ENCODE data around the gene CEMIP2.
"Not testable (repeated sequence)": the region's sequence is repeated elsewhere in the genome, so short reads cannot be mapped to it uniquely, and the experiment has no call there.

CEMIP2 gene

DNA sequence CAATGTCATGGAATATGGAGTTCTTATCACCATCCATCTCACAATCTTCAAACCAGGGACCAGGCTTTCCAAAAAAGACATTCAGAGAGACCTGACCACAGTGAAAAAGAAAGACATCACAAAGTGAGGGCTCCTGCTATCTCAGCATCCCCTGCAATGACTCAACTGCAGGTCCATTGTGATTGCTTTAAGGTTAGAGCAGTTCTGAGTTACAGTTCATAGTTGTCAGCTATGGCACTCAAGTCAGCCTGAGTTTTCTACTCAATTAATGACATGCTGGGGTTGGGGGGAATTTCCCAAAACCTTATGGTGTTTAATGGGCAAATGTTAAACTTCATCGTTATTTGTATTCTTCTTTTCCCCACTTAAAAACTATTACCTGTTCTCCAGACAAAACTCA is 58.9 kb downstream of the CEMIP2 start:
- no peak for DNase-seq (ENCODE audit: low read depth in 2 of 2)

DNA sequence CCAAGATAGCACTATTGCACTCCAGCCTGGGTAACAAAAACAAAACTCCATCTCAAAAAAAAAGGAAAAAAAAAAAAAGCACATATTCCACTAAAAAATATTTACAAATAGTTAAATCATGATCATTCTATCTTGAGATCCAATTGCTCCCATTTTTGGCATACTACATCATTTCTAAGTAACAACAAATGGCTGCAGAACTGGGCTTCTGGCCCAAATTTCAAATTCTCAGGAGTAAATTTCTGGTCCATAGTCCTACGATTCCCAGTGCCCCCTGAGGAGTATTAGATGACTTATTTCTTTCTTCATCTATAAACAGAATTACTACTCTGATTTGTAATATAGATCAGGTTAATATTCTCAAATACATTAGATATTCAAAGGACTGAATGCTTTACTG is 62.1 kb downstream of the CEMIP2 start:
- DNase-seq (ENCODE audit: low read depth in 2 of 2) = no peak

DNA sequence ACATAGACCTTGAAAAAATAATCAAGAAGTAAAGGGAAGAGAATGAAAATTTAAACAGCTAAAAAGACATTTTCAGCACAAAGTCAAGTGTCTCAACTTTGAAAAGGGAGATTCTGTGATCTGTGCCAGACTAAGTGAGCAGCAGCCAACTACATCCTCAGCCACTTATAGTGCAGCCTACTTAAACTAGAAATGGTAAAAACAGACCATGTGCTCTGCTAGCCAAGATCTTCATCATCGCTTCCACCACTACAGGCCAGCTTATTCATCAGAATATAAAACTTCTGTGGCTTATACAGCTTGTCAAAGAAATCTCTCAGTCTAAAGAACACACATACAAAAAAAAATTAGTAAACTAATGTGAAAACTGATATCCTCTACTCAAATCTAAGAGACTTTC is 63.5 kb downstream of the CEMIP2 start:
- DNase-seq (ENCODE audit: low read depth in 2 of 2) = no peak

DNA sequence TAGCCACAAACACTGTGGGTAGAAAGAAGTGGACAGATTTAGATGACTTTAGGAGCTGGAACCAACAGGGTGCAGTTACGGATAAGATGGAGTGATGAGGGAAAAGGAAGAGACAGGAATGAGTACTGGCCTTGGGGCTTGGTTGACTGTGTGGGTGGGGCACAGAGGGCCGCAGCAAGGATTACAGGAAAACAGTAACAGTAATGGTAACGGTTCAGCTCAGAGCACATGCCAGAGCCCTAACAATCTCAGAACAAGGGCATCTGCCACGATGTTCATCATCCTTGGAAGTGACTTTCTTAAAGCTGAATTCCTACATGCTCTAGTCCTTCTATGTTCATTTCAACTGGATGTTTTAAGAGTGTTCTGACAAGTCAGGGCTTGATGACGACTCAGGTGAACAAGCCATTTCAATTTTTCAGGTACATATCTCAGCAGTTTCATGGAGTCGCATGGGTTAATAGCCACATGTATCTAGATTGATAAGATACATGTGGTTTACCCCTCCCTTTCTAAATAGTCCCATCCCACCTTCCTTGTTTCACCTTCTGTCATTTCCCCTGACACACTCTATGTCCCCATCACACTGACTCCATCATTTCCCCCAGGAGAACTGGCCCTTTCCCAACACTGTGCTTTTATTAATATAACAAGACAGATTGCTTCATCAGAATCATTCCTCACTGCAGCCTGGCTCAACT is 65.0 kb downstream of the CEMIP2 start:
- no peak for DNase-seq (ENCODE audit: low read depth in 2 of 2)

DNA sequence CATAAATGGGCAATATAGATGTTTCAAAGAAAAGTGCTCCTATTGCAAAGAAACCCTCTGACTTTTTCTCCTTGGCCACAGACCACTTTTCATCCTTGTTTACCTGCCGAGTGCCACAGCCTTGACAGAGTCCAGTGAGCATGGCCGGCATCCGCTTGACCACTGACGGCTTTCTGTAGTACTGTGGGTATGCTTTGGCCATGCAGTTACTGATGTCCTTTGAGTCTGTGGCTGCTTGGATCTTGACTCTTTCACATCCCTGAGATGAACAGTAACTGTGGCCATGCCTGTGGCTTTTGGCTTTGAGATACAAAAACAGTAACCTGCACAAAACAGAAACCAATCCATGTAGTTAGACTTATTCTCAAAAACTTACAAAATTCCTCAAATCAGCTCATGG is 70.4 kb downstream of the CEMIP2 start:
- no peak for DNase-seq (ENCODE audit: low read depth in 2 of 2)

DNA sequence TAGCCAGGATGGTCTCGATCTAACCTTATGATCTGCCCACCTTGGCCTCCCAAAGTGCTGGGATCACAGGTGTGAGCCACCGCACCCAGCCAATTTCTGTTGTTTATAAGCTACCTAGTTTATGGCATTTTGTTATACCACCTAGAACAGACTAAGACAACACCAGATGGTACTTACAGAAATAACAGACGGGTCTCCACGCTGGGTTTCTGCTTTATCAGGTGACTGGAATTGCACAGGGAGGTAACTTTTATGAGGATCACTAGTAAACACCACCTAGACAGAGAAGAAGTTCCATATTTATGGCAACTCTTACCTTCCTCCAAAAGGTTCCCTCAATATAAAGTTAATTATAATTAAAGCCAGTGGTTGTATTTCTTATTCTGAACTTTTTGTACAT is 74.0 kb downstream of the CEMIP2 start:
- DNase-seq (ENCODE audit: low read depth in 2 of 2) = no peak

DNA sequence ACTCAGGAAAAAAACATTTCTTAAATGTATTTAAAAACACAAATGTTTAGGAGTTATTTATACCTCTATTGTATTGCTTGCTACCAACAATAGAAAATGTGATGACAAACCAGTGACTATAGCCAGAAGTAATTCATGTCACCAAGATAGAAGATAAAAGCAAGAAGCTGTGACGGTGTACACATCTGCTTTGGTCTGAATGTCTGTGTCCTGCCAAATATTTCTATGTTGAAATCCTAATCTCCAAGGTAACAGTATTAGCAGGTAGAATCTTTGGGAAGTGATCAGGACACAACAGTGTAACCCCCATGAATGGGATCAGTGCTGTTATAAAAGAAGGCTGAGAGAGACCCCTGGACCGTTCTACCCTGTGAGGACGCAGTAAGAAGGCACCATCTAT is 74.7 kb downstream of the CEMIP2 start:
- DNase-seq (ENCODE audit: low read depth in 2 of 2) = no peak

DNA sequence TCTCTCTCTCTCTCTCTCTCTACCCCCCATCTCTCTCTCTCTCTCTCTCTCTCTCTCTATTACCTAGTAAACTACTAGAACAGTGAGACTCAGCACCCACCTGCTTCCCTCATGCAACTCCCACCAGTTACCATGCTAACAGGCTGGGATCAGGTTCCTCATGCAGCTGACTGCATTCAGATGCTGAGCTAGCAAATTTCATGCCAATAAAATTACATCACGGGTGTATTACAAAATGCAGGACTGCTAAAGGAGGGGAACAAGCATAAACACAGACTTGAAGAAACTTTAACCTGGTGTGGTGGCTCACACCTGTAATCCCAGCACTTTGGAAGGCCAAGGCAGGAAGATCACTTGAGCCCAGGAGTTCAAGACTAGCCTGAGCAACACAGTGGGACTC is 76.0 kb downstream of the CEMIP2 start:
- DNase-seq (ENCODE audit: low read depth in 2 of 2) = no peak

DNA sequence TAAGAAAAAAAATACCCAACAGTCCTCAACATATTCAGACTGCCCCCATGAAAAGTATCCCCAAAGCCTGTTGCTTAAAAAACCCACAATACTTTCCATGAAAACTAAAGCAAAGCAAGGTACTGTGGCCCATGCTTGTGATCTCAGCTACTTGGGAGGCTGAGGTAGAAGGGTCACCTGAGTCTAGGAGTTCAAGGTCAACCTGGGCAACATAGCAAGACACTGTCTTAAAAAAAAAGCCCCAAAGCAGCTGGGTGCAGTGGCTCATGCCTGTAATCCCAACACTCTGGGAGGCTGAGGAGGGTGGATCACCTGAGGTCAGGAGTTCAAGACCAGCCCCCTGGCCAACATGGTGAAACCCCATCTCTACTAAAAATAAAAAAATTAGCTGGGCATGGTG is 76.7 kb downstream of the CEMIP2 start:
- not testable (repeated sequence) for DNase-seq (ENCODE audit: low read depth in 2 of 2)

DNA sequence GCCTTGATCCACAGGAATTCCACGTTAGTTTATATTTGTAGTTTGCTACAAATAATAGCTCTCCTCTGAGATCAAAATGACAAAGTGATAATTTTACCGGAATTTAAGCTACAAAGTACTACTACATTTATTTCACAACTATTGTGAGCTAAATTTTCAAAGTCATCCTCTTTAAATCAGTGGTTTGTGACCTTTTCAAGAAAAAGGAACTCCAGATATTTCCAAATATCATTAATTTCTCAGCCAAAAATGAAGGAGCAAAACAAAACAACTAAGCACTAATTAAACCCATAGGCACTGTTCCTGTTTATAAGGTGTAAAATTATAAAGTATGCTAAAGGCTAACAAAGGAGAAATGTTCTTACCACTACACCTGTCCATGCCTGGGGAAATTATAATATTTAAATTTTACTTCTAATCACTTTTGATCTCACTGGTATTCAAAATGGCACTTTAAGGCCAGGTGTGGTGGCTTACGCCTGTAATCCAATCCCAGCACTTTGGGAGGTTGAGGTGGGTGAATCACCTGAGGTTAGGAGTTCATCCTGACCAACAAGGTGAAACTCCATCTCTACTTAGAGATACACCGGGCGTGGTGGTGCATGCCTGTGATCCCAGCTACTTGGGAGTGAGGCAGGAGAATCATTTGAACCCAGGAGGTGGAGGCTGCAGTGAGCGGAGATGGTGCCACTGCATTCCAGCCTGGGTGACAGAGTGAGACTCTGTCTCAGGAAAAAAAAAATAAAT is 77.5 kb downstream of the CEMIP2 start:
- no peak for DNase-seq (ENCODE audit: low read depth in 2 of 2)

DNA sequence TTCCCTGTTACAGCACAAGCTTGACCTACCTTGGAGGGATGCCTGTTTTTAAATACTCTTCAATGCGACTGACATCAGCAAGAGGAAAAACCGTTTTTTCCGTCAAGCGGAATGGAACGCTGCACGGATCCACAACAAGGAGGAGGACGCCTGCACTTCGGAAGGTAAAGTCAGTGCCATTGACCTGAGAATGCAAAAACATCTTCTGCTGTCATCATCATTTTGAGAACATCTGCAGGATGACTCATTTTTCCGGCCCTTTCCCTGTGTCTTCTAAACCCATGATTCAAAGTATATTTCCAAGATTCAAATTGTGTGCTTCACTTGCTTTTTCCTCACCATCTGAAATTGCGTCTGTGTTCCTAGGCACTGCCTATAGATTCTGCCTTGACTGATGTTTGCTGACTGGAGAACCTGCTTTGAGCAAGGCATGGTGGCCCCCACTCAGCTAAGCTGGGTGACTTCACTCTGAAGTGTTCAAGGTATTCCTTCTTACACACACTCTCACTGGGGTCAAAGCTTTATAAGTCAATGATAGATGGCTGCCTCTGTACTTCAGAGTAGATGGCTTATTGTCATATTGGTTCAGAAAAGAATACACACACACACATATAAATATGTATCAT is 78.1 kb downstream of the CEMIP2 start:
- no peak for DNase-seq (ENCODE audit: low read depth in 2 of 2)

DNA sequence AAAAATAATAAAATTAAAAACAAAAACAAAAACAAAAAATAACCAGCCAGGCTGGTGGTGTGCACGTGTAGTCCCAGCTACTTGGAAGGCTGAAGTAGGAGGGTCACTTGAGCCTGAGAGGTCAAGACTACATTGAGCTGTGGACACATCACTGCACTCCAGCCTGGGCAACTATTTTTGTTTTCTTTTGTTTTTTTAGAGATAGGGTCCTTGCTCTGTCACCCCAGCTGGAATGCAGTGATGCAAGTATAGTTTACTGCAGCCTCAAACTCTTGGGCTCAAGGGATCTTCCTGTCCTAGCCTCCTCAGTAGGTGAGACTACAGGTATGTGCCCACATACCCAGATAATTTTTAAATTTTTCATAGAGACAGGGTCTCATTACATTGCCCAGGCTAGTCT is 80.6 kb downstream of the CEMIP2 start:
- no peak for DNase-seq (ENCODE audit: low read depth in 2 of 2)

DNA sequence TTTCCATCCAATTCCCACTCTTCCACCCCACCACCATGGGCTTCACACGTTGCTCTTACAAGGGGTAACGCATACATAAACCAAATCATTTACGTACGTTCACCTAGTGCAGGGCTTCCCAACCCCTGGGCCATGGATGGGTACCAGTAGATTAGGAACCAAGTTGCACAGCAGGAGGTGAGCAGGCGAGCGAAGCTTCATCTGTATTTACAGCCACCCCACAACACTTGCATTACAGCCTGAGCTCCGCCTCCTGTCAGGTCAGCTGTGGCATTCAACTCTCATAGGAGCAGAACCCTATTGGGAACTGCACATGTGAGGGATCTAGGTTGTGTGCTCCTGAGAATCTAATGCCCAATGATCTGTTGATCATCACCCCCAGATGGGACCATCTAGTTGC is 82.3 kb downstream of the CEMIP2 start:
- DNase-seq (ENCODE audit: low read depth in 2 of 2) = no peak

DNA sequence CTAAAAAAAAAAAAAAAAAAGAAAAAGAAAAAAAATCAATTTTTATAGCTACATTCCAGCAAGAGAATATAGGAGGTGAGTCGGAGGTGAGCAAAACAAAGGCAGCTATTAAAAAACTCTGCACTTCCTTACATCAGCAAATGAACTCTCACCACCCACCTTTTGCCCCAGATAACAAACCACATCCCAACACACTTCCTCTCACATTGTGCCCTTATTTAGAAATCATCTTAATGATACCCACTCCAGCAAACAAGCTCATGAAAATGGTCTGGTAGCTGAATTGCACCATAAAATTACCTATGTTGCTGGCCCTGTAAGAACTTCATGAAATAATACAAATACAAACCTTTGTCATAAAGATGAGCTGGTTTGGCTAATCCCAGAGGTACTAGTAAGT is 82.9 kb downstream of the CEMIP2 start:
- DNase-seq (ENCODE audit: low read depth in 2 of 2) = peak in 1 of 2 donors; percentile 30

DNA sequence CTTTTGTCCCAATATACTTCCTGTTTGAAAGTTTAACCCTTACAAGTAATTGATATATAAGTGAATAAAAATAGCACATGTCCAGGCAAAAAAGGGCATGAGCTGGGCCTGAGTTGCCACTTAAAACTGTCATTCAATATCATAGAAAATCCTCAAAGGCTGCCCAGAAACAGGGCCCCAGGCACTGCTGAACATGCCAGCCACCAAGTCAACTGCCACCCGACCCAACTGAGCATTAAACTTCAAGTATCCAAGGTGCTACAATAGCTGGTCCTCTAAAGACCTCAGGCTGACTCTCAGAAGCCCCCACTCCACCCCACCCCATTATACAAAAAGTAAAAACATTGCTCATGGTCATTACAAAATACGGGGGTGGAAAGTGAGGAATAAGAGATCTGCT is 83.7 kb downstream of the CEMIP2 start:
- DNase-seq (ENCODE audit: low read depth in 2 of 2) = no peak

DNA sequence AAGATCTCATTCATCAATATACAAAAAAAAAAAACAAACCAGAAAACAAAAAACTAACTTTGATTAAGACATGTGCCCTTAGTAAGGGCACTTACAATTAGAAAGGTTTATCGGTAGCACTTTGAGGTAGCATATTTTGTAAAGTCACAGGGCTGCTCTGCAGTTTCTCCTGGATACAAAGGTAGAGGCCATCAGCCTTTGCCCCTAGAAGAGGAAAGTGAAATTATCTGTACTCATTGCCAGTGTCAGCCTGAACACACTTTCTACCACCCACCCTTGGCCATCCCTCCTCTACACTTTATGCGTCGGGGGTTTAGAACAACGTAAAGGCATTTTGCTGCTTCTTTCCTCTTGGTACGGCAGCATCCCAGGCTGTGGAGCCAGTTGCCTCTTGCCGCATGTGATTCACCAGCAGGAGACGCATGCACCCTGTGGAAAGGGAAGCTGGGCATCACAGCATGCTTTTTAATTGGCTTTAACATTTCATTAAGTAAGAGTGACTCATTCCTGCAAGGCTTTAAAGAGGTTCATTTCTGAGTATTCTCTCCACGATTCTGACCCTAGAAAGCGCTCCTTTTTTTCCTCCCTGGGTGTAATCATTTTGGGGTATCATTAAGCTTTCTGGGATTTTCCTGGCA is 84.6 kb downstream of the CEMIP2 start:
- DNase-seq (ENCODE audit: low read depth in 2 of 2) = no peak

DNA sequence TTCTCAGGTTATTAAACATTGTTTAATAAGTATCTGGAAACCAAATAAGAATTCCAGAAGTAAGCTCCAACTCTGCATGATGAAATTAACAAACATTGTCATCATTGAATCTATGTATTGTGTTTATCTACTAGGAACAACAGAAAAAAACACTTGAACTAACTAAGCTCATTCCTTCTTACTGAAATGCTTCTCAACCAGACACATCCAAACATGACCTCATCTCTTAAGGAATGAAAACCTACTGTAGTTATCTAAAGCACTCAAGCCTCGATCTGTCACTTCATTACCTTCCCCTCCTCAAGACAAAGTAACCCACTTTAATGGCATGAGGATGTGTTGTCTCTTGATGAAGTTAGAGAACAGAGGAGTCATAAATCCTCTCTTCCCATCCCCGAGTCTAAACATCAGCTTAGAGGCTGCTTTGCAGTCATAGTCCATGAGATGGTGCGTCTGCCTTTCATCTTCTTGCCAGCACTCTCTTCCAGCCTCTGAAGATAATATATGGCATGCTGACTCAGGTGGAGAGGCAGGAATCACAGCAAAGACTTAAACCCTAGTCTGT is 86.5 kb downstream of the CEMIP2 start:
- no peak for DNase-seq (ENCODE audit: low read depth in 2 of 2)

DNA sequence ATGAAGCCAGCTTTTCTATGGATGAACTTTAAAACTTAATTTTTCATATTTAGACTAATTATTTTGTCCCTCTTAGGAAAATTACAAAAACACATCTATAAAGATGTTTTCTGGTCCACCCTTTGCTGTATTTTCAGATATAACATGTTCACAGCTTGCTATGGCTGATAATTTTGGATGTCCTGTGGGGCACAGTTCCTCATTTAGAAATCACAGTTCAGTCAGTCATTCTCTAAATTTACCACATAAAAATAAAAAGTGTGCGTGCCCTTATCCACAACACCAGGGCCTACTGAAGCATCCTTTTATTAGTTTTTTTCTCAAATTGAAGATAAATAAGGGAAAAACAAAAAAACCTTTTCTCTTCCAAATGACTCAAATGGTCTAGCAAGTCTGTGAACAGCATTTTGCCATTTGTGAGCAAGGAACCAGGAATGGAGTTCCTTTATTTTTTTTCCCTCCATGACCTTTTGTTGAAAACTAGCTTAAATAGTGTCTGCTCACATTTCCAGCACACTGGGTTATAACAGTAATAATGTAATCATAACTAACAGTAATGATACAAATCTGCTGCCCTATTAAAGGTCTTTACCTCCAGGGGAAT is 87.1 kb downstream of the CEMIP2 start:
- DNase-seq (ENCODE audit: low read depth in 2 of 2) = no peak

DNA sequence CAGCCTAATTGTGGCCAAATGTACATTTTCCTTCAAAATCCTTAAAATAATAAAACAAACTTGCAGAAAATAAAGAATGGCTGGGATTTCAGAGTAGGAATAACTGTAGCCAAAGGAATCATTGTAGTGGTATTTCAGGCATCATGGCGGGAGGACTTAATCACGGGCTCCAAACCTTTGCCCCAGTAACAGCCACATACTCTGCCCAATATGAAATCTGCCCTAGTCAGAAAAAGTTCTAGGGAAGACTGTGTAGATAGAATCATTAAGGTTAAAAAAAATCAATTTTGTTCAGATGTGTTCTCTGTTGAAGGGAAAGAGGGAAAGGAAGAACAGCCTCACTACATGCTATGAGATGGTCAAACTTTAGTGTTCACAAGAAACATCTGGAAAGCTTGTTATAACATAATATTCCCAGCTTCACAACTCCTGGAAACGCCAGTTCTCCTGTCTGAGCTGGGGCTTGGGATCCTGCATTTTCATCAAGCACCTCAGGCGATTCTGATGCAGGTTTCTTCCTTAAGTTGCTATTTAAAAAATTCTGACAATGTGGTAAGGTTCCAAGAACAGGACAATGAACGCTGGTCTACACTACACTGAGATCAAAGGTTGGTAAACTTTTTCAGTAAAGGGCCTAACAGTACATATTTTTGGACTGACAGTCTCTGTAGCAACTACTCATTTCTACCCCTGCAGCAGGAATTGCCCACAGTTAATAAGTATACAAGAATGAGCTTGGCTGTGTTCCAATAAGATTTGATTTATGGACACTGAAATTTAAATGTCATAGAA is 87.9 kb downstream of the CEMIP2 start:
- no peak for DNase-seq (ENCODE audit: low read depth in 2 of 2)

DNA sequence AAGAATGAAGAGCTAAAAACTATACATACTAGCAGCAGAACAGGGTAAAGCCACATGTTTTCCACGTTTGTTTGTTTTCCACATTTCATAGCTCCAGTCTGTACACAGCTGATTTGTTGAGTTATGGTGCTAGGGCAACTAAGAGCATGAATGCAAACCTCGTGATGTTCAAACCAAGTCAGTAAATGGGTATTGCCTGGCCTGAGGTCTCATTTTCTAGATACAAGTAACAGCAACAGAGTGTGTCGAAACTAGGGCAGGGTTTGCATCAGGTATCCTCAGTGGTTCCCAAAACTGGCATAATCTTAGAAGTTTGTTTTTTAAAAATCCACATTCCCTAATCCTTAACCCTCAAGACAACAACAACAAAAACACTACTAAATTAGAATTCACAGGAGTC is 89.3 kb downstream of the CEMIP2 start:
- no peak for DNase-seq (ENCODE audit: low read depth in 2 of 2)

DNA sequence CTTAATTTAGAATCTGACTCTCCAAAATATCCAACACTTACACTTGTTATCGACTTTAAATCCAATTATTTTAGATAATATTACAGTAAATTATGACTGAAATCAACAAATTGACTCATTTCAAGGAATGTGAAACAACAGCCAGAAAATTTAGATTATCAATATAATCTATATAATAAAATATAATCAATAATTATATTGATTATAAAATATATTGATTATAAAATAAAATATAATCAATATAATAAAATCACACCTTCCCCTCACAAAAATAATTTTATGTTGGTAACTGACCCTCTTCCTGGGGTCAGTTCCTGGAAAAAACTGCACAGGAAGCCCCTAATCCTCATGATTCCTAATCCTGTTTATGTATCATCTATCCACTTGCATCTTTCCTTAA is 91.1 kb downstream of the CEMIP2 start:
- DNase-seq (ENCODE audit: low read depth in 2 of 2) = no peak

Measured in stimulated activated CD4-positive, alpha-beta T cell treated with anti-CD3 and anti-CD28 coated beads, Interleukin-1b, Interleukin-23, amount 100 ng/mL, for 4 hours (primary cell).